Measurements from ENCODE around the gene SHE. TPM values are rescaled to one million over a fixed set of nuclear protein-coding genes. Genes with fewer than 3 reads are reported as not detected.

SHE gene
- total RNA-seq: under 0.01 TPM in 1 of 2 replicates, not detected in the other

DNA sequence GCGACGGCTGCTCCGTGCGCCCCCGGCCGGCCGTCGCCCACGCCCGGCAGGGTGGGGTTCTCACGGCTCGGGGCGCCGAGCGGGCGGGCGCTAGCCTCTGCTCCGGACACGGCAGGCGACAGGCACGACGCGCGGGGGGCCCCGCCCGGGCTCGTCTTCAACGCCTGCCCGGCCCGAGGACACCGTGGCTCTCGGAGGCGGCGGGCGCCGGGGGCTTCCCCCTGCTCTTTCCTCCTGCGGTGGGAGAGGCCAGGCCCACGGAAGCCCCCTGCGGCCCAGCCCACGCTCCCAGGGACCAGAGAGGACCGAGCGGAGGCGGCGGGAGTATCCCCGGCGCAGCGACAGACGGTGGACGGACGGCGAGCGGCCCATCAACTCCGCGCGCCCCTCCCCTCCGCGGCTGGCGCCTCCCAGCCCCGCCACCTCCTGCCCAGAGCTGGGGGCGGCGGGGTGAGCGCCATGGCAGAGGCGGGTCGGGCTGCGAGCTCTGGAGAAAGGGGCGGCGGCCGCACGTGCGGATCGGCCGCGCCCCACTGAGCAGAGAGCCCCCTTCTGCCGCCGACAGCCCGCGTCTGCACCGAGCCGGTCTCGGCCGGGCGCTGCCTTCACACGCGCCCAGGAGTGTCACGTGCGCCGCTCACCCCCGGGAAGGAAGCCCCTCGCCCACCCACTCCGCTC lies at the start of gene SHE, which contains the start of gene TDRD10:
Gene SHE (minus strand): TSS at position 347 of the 678 bp plus-strand sequence. CDS start 386 bp downstream, outside the sequence.
Gene TDRD10 (plus strand): TSS at position 154 of the 678 bp plus-strand sequence. CDS start 4,685 bp downstream, outside the sequence.
- peak within 1 kb of the TSS; percentile 33 for H3K4me3 ChIP-seq (ENCODE audit: low read depth, low read length)
- no peak for TF ChIP-seq CTCF (conservative IDR thresholded peaks at IDR 0.05; ENCODE audit: low read depth, low read length)
- DNase-seq (ENCODE audit: low read depth): no peak

- no peak for DNase-seq (ENCODE audit: low read depth)
- H3K4me3 ChIP-seq (ENCODE audit: low read depth, low read length): no peak overlapping the region
- no peak for TF ChIP-seq CTCF (conservative IDR thresholded peaks at IDR 0.05; ENCODE audit: low read depth, low read length)
Observed at GRCh38 chr1:154551474-154551873, 49.3 kb upstream of the SHE start.

DNA sequence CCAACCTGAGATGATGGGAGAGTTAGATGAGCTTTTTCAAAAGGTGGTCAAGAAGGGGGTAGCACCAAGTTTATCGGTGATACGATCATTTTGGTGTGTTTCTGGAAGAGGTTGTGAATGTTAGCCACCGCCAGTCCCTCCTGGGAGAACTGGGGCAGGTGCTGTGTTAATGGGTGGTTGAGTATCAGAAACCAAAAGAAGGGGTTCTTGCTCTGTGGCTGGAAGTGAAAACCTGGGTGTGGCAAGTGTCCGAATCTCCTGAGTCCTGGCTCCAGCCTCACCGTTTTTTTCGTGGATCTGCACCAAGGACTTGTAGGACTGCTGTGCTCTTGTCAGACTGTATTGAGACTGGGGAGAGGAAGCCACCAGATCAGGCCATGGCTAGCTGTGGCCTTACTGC lies 48.4 kb upstream of the SHE start:
- H3K4me3 ChIP-seq (ENCODE audit: low read depth, low read length): no peak overlapping the region
- no peak for TF ChIP-seq CTCF (conservative IDR thresholded peaks at IDR 0.05; ENCODE audit: low read depth, low read length)
- DNase-seq (ENCODE audit: low read depth): no peak

DNA sequence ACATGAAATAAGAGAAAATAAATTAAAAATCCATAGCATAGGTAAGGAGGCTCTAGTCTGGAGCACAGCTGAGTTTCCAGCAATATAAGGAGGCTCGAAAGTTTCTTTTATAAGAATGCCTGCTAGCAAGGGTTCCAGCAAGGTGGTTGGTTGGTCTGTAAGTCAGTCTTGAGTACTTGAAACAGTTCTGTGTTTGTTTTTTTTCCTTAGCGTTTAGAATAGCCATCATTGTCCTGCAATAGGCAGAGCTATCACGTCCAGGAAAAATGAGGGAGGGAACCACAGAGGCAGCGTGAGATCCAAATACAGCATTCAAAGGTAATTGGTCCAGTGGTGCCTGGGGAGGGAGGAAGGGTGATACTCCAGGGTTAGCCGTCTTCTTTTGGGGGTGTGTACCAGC lies 47.9 kb upstream of the SHE start:
- no peak for TF ChIP-seq CTCF (conservative IDR thresholded peaks at IDR 0.05; ENCODE audit: low read depth, low read length)
- no peak overlapping the region for H3K4me3 ChIP-seq (ENCODE audit: low read depth, low read length)
- no peak for DNase-seq (ENCODE audit: low read depth)

- H3K4me3 ChIP-seq (ENCODE audit: low read depth, low read length): no peak overlapping the region
- TF ChIP-seq CTCF (conservative IDR thresholded peaks at IDR 0.05; ENCODE audit: low read depth, low read length): no peak
- DNase-seq (ENCODE audit: low read depth): no peak
Observed at GRCh38 chr1:154549202-154549770, 47.1 kb upstream of the SHE start.

DNA sequence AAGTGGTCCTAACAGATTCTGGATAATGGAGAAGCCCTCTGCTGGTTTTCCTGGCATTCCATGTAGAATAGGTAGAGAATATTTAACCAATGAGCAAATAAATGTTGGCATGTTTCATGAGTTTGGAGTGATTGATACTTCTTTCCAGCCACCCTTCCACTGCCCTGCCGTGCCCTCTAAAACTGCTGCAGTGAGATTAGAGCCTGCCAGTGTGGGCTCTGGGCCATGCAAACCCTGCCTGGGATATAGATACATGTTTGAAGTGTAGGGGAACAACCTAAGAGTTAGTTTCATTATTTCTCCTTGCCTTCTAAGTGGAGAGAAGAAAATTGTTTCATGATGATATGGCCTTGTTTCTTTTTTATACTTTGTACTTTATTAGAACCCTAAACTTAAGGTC lies 45.8 kb upstream of the SHE start:
- DNase-seq (ENCODE audit: low read depth): no peak
- no peak for TF ChIP-seq CTCF (conservative IDR thresholded peaks at IDR 0.05; ENCODE audit: low read depth, low read length)
- no peak overlapping the region for H3K4me3 ChIP-seq (ENCODE audit: low read depth, low read length)
